Left colon (tissue), 2 donors: ENCODE results near the gene CARM1. TPM values are rescaled to one million over a fixed set of nuclear protein-coding genes. Genes with fewer than 3 reads are reported as not detected.
A peak's percentile ranks its signal among the peaks of the same experiment; 100 is the strongest.
"Not testable (repeated sequence)": the region's sequence is repeated elsewhere in the genome, so short reads cannot be mapped to it uniquely, and the experiment has no call there.

Experiments used
- ATAC-seq: fragments of 200-7000 bp; cut with Tn5 transposase; one replicate; pipeline ENCODE4 v1.9.1; 2020; ENCODE audit warnings: mild to moderate bottlenecking, moderate library complexity
- DNase-seq, 2 donors: peaks; one replicate each; pipeline ENCODE4 v3.0.0-alpha.2; 2020
- intact Hi-C, 2 donors: fragments of 100-400 bp; cut with DNase I in 1 of 2; cut with micrococcal nuclease in 1 of 2; formaldehyde crosslinking; loops; one replicate each; pipeline versions ENCODE4 v1.11.2 to v1.14.0; 2022; cut with DNase I, micrococcal nuclease
- long read RNA-seq: library from polyadenylated mRNA; unstranded; transcript quantifications from one replicate; pipeline ENCODE4 v2.0.0, GENCODE V29; 2021
- total RNA-seq, 2 donors: library from RNA; stranded (reverse); fragmentation: NEBNext Ultra II Directional; extraction: Animal tissue kit (Norgen Biotek cat#: 25700); gene quantifications; one replicate each; pipeline ENCODE4 v1.2.1, GENCODE V29; 2021
- donor health status: DM: no; HTN: no; CAD: no.
- donor health status: DM: yes; HTN: yes; CAD: no.

CARM1 gene
- total RNA-seq, result 10 to 100 TPM; 48.3 to 58.3 TPM
- long read RNA-seq, partial matches to known transcripts, result 5 of 10 reads
- long read RNA-seq, other reads (novel, unspliced or antisense), result 4 of 10 reads

- intact Hi-C loops, result no loop called here
- DNase-seq (peak; percentile 99), ATAC-seq (peak; percentile 88)
These were observed at the start of gene CARM1 for GRCh38 chr19:10870955-10871603. CARM1 (plus strand) TSS chr19:10871553; CDS start chr19:10871703, 150 bp downstream.

- DNase-seq (no peak), ATAC-seq (no peak)
- intact Hi-C loops, result no loop called here
These were observed 47.7 kb upstream of the CARM1 start for GRCh38 chr19:10823690-10824089.

- intact Hi-C loops, result no loop called here
- no peak for DNase-seq
- no peak for ATAC-seq
These were observed 45.1 kb upstream of the CARM1 start for GRCh38 chr19:10826231-10826630.

GRCh38 chr19:10826846-10827245 lies 44.5 kb upstream of the CARM1 start:
- DNase-seq (no peak), ATAC-seq (no peak)
- intact Hi-C loops, result no loop called here

GRCh38 chr19:10828981-10829821 lies 42.2 kb upstream of the CARM1 start:
- intact Hi-C loops, result no loop called here

GRCh38 chr19:10829967-10830366 lies 41.4 kb upstream of the CARM1 start:
- DNase-seq, result no peak
- intact Hi-C loops, result no loop called here
- ATAC-seq, result no peak

More at GRCh38 chr19:10828981-10829821, 42.2 kb upstream of the CARM1 start:
- DNase-seq (no peak), ATAC-seq (peak; percentile 6)

- intact Hi-C loops, result no loop called here
- ATAC-seq, result no peak
- no peak for DNase-seq
These were observed 41.0 kb upstream of the CARM1 start for GRCh38 chr19:10830370-10830769.

GRCh38 chr19:10830931-10831779 lies 40.2 kb upstream of the CARM1 start:
- DNase-seq, result no peak
- no peak for ATAC-seq
- intact Hi-C loops, result no loop called here

GRCh38 chr19:10831987-10832938 lies 39.1 kb upstream of the CARM1 start:
- no peak for ATAC-seq
- no peak for DNase-seq
- intact Hi-C loops, result no loop called here

- intact Hi-C loops, result no loop called here
- DNase-seq (no peak), ATAC-seq (no peak)
These were observed 38.4 kb upstream of the CARM1 start for GRCh38 chr19:10832939-10833296.

GRCh38 chr19:10835089-10835753 lies 36.1 kb upstream of the CARM1 start:
- intact Hi-C loops, result no loop called here
- ATAC-seq (peak; percentile 3), DNase-seq (peak; percentile 58 to 100)

- DNase-seq (peak; percentile 93 to 100), ATAC-seq (peak; percentile 82)
- intact Hi-C loops, result no loop called here
These were observed 35.4 kb upstream of the CARM1 start, which contains the start of gene TMED1 for GRCh38 chr19:10835754-10836478. TMED1 (minus strand) TSS chr19:10836212; CDS start chr19:10836191, 21 bp downstream.

GRCh38 chr19:10836479-10837330 lies 34.6 kb upstream of the CARM1 start:
- intact Hi-C loops, result no loop called here
- DNase-seq (peak; percentile 87 to 88), ATAC-seq (peak; percentile 41)

GRCh38 chr19:10837649-10838048 lies 33.7 kb upstream of the CARM1 start:
- ATAC-seq, DNase-seq, intact Hi-C loops: not testable (repeated sequence)

GRCh38 chr19:10838377-10838776 lies 33.0 kb upstream of the CARM1 start:
- intact Hi-C loops, result no loop called here
- ATAC-seq, result no peak
- DNase-seq, result no peak
